NAMALWA (cell line): ENCODE measurements around the gene TMEM171.

Experiments used
- DNase-seq: peaks from one replicate; pipeline ENCODE4 v3.0.0-alpha.2; 2015; ENCODE audit warnings: low spot score

The TMEM171 gene

DNA sequence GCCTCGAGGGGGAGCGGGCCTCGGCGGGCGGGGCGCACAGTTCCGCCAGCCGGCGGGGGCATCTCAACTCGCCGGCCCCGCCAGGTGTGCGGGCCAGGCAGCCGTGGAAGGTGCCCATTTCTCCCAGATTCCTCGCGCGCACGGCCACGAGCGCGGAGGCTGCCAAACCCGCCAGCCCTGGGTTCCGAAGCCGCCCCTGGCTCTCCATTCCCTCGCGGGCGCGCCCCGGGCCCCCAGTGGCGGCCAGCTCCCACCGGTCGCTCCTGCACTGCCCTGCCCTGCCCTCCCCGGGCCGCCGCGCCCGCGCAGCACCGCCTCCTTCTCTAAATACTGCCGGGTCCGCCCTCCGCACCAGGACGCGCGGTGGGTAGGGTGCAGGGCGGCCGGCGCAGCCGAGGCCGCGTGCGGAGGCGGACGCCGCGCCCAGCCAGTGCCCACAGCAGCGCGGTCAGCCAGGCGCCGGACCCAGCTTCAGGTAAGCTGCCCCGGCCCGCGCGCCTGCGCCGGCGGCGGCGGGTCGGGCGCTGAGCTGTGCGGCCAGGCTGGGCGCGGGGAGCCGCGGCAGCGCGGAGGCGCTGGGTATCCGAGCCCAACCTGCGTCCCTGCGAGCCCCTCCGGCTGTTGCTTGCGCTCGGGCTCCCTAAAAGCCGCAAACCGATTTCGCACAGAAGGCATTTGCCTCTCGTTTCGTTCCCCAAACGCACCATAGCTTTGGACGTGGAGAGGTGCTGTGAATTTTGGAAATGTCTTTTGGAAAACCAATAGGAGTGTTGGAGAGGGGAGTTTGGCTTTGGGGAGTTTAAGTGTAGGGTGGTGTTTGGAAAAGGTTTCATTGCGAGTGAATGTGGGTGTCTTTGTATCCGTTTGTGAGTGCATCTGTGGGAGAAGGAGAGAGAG, at the start of gene TMEM171:
Gene TMEM171 (plus strand): TSS at position 354 of the 897 bp plus-strand sequence. CDS start 2,799 bp downstream, outside the sequence.
- no peak for DNase-seq

- no peak for DNase-seq
Observed at GRCh38 chr5:73081093-73081492, 39.3 kb upstream of the TMEM171 start.

DNA sequence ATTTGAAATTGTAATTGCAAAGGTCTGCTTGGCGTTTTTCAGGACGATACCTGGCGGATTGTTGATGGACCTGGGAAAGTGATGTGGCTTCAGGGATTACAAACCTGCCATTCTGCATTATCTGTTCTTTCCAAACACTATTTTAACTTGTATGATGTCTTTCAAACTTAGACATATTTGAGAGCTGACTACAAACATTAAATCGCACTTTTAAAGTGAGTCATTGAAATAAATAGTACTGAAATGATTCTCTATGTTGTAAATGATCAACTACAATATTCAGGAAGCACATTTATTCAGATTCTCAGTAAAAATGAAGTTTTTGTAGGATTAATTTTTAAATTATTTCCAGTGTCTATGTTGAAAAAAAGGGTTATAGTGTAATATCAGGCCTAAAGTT, 32.3 kb upstream of the TMEM171 start:
- no peak for DNase-seq

GRCh38 chr5:73093943-73094342, 26.4 kb upstream of the TMEM171 start:
- no peak for DNase-seq

- DNase-seq = no peak
Observed at GRCh38 chr5:73094415-73094814, 26.0 kb upstream of the TMEM171 start.

- no peak for DNase-seq
Observed at GRCh38 chr5:73095564-73096238, 24.7 kb upstream of the TMEM171 start.

DNA sequence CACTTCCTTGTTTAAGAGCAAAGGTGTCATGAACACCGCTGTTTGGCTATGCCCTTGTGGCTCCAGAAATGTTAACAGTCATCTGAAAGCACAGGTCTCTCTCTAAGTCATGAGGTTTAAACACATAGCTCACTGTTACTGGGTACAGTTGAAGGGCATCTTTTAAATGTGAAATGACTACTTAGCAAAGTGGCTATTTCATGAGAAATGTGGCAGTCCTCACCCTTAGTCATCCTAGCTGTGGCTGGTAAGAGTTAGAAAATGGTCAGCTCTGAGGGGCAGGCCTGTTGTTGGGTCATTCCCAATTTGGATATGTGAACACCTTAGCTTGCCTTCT, 24.2 kb upstream of the TMEM171 start:
- DNase-seq = no peak

DNA sequence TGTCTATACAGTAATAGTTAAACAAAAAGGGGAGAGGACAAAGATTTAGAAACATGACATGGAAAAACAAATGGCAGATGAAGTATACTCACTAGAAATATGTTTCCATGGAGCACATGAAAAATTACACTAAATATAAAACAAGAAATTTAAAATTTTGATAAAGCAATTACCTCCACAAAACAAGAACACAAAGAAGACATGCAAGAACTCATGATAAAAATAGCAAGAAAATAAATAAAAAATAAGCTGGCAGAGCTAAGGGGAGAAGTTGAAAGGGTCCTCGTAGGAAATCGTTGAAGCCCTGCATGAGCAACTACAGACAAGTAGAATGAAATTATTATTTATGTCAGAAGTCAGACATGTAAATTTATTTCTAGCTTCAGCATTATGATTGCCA, 22.6 kb upstream of the TMEM171 start:
- no peak for DNase-seq

GRCh38 chr5:73100109-73100508, 20.3 kb upstream of the TMEM171 start:
- DNase-seq = no peak

- DNase-seq = no peak
Observed at GRCh38 chr5:73103870-73104299, 16.5 kb upstream of the TMEM171 start.

DNA sequence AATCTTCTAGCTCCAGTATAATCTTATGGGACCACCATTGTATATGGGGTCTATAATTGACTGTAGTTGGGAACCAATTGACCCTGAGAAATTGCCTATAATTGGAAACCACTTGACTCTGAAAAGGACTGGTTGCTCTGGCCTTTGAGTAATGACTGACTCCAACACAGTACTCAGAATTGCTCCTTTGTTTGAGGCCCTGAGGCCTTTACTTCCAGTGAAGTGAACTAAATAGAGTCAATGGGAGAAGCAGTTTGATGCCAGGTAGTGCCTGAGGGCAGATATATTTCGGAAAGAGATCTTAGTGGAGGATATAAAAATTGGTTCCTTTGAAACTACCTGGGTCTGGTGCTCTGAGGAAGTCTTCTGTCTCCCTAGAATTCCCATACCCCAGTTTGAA, 16.0 kb upstream of the TMEM171 start:
- no peak for DNase-seq

GRCh38 chr5:73106335-73106734, 14.0 kb upstream of the TMEM171 start:
- no peak for DNase-seq

GRCh38 chr5:73110190-73110589, 10.2 kb upstream of the TMEM171 start:
- no peak for DNase-seq

DNA sequence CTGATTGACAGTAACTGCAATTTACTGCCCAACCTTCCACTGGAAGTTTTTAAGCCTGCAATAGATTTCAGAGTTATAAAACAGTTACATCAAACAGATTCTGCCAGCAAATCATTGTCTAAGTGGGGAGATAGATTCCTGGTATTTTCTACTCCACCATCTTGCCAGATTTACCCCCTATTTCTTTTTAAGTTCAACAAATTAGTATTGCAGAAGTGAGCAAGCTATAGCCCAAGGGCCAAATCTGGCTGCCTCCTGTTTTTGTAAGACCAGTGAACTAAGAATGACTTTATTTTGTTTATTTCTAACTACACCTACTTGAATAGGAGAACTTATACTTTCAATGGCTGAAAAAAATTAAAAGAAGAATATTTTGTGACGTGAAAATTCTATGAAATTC, 8.8 kb upstream of the TMEM171 start:
- no peak for DNase-seq

DNA sequence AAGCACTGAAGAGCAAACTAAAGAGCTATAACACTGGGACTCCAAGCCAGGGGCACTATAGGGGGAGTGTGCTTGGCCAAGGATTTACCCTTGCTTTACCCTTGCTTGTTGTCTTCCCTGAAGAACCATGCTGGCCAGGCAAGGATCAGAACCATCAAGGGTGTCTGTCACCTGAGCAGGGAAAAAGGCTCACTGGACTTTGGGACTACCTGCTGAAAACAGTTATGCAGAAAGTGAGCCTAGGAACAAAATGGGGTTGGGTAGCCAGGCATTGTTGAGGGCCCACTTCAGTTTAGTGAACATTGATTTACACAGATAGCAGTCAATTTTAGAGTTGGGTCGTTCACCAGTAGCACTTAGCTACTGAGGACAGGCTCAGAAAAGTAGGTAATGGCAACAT, 8.0 kb upstream of the TMEM171 start:
- no peak for DNase-seq

DNA sequence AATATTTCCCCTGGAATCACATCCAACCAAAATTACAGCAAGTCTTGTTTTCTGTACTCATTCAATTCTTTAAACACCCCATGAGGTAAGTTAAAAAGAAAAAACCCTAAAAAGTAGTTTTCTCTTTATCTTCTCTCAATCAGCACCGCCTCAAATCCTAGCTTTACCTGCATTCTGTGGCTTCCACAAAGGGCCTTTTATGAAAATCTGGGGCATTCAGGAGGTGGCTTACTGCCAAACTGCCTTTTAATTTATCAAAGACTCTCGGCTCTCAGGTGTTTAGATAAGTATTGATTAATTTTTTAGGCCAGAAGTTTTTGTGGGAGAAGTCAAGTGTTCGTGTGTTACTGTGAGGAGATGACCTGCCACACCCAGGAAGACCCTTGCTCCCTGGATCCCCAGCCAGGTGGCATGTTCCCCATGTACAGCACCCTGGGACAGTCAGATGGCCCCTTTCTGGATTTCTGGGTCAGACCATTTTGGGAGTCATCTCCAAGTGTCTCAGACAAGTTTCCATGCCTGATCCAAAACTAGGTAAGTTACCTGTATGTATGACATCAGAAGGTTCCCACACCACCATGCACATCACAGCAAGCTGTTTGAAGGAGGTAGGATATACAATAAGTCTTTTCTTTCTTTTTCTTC, 6.2 kb upstream of the TMEM171 start:
- no peak for DNase-seq

GRCh38 chr5:73115399-73116051, 4.8 kb upstream of the TMEM171 start:
- no peak for DNase-seq

DNA sequence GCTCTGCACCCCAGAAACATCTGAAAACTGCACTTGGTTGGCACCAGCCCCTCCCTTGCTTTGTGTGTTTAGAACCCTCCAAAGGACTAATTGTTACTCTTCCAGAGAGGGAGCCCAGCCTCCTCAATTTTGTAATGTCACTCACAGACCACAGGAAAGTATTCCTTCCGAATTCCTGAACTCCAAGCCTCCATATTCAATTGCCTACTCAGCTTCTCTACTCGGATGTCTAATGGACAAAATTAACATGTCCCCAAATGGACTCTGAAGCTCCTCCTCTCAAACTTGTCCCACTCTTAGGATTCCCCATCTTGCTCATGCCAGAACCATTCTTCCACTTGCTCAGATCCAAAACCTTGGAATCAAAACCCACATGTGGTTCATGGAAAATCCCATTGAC, 3.9 kb upstream of the TMEM171 start:
- no peak for DNase-seq

DNA sequence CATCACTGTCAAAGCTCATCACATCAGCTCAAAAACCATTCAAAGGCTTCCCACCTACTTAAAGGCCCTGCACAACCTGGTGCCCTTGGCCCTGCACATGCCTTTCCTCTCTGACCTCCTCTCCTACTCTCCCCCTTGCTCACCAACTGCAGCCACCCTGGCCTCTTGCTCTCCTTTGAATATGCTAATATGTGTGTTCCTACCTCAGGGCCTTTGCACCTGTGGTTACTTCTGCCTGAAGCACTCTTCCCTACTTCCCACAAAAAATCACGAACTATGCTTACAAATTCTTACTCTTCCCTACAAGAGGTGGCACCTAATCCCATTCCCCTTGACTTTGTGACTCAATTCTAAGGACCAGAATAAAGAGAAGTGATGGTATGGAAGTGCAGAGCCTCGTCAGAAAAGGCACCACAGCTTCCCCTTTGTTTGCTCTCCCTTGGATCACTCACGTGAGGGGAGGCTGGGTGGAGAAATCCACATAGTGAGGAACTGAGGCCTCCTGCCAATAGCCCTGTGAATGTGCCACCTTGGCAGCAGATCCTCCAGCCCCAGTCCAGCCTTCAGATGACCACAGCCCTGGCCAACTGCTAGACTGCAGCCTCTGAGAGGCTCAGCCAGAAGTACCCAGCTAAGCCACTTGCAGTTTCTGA, 3.2 kb upstream of the TMEM171 start:
- no peak for DNase-seq

- DNase-seq = no peak
Observed at GRCh38 chr5:73118391-73118973, 1.9 kb upstream of the TMEM171 start.

DNA sequence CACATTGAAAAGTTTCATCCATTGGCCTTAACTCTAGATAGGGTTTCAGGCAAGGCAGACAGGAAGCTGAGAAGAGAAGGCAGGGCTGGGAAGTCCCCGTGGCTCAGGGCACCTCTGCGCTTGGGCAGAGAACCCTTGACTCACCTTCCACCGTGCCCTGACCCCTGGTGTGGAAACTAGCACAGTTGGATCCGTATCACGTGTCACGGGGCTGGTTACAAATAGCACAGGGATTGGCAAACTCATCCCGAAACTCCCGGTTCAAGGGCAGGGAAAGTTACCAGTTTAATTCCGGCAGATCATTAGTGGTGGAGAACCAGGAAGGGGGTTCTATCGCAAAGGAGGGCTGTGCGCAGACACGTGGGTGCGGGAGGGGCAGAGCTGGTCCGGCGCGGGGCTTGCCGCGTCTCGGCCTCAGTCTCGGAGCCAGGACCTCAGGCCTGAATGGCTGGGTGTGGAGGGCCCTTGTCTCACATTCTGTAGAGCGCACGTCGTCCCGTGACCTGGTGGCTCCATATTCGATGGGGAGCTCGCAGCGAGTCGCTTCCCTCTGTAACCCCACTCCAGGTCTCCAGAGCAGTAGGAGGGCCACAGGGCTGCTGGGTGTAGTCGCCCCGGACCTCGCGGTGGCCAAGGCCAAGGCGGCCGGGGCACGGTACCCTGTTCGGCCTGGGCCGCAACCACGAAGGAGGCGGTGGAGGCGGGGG, 771 bp upstream of the TMEM171 start:
- no peak for DNase-seq
